ACC112 (cell line): Measurements from ENCODE around the gene MTMR12.
"Not testable (repeated sequence)": the region's sequence is repeated elsewhere in the genome, so short reads cannot be mapped to it uniquely, and the experiment has no call there.

Experiments
- H2AFZ ChIP-seq: fragments of 200-600 bp; sonication (generic); one replicate; pipeline ENCODE4 v1.6.0; 2017; ENCODE audit warnings: antibody characterized with exemption, low read length; ENCODE audit not compliant: unreplicated experiment
- H3K27ac ChIP-seq: fragments of 200-600 bp; sonication (generic); 2 replicates; pipeline ENCODE4 v1.5.1; 2014; ENCODE audit warnings: low read depth, mild to moderate bottlenecking, antibody characterized with exemption, low read length, moderate library complexity
- H3K27me3 ChIP-seq: fragments of 200-600 bp; sonication (generic); 2 replicates; pipeline ENCODE4 v1.6.1; 2014; ENCODE audit warnings: mild to moderate bottlenecking, antibody characterized with exemption, low read length, moderate library complexity, mixed read lengths; ENCODE audit not compliant: insufficient read depth
- H3K36me3 ChIP-seq: fragments of 200-600 bp; sonication (generic); 2 replicates; pipeline ENCODE4 v1.6.1; 2016; ENCODE audit warnings: mild to moderate bottlenecking, antibody characterized with exemption, low read length, moderate library complexity, mixed read lengths; ENCODE audit not compliant: insufficient read depth
- H3K4me1 ChIP-seq: fragments of 200-600 bp; sonication (generic); one replicate; pipeline ENCODE4 v1.6.1; 2016; ENCODE audit warnings: low read length, mixed read lengths; ENCODE audit not compliant: insufficient read depth, unreplicated experiment, control insufficient read depth
- H3K4me3 ChIP-seq: fragments of 200-600 bp; sonication (generic); 2 replicates; pipeline ENCODE4 v1.5.1; 2014; ENCODE audit warnings: mild to moderate bottlenecking, low read depth, low read length
- H3K79me2 ChIP-seq: fragments of 200-600 bp; sonication (generic); one replicate; pipeline ENCODE4 v1.6.0; 2016; ENCODE audit warnings: low read length; ENCODE audit not compliant: control insufficient read depth, unreplicated experiment, insufficient read depth

MTMR12 gene

DNA sequence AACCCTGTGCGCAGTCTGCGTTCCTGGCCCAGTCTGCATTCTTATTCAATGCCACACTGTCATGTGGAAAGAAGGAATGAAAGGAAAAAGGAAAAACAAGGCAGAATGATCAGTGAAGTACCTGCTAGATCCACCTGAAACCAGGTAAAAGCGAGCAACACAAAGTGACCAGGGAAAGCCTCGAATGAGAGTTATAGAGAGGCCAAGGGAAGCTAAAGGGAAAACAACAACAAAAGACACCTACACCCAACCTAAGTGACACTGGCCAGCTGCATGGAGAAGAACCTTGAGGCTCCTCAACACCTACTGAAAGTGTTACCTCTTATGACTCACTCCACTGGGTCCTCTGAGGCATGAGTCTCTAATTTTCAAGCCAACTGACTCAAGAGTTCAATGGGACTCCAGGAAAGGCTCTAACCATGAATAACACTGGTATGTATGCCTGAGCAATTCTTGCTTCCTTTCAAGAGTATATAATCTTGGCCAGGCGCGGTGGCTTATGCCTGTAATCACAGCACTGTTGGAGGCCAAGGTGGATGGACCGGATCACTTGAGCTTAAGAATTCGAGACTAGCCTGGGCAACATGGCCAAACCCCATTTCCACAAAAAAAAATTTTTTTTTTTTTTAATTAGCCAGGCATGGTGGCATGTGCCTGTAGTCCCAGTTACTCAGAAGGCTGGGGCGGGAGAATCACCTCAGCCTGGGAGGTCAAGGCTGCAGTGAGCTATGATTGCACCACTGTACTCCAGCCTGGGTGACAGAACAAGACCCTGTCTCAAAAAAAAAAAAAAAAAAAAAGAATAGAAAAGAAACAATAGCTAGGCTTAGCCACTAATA, 29.0 kb downstream of the MTMR12 start:
- H3K4me1 ChIP-seq, result peaks cover 13% of the 10 kb centered on the region
- no peak overlapping the region for H3K4me3 ChIP-seq
- H3K27me3 ChIP-seq, result no peaks in the 10 kb centered on the region
- H3K27ac ChIP-seq, result no peak overlapping the region
- H3K36me3 ChIP-seq, result no peaks in the 10 kb centered on the region
- no peak overlapping the region for H2AFZ ChIP-seq
- H3K79me2 ChIP-seq, result peaks cover 13% of the 10 kb centered on the region

DNA sequence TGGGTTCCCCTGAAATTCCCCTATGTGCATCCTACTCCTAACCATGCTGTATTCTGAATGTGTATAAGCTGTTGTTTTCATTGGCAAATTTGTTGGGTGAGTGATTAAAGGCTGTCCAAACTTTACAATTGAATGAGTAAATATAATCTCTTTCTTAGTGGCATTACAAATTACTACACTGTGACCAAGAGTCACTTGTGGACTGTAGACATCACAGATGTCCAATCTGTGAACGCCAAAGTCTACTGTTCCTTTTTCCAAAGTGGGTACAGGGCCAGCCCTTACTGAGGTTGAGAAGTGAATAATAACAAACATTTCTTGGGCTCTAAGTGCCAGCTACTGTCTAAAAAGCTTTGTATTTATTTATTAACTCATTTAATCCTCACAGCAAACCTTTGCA, 29.7 kb downstream of the MTMR12 start:
- peaks cover 16% of the 10 kb centered on the region for H3K79me2 ChIP-seq
- H3K27me3 ChIP-seq, result no peaks in the 10 kb centered on the region
- H3K27ac ChIP-seq, result no peak overlapping the region
- peaks cover 19% of the 10 kb centered on the region for H3K4me1 ChIP-seq
- no peak overlapping the region for H2AFZ ChIP-seq
- no peak overlapping the region for H3K4me3 ChIP-seq
- H3K36me3 ChIP-seq, result no peaks in the 10 kb centered on the region; the same call in 1 of the 2 replicates

DNA sequence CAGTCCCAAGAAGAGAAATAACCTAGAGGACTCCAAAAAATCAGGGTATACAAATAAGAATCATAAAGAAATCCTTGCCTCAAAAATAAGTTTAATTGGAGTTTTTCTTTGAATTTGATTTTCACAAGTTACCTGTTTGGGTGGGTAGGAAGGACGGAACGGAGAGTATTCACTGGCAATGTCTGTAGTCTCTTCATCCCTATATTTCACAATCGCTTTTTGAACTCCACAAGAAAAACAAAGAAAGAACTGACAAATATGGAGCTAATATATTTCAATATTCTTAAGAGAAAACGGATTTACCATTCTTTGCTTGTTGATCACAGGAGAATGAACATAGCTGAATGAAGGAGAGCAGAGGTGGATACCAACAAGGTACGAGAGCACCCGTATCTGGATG, 30.1 kb downstream of the MTMR12 start:
- Histone ChIP-seq H3K4me3 (no peak overlapping the region), H3K27me3 (no peaks in the 10 kb centered on the region), H2AFZ (no peak overlapping the region), H3K79me2 (peaks cover 20% of the 10 kb centered on the region), H3K4me1 (peaks cover 24% of the 10 kb centered on the region), H3K27ac (no peak overlapping the region), H3K36me3 (no peaks in the 10 kb centered on the region; the same call in 1 of the 2 replicates)

DNA sequence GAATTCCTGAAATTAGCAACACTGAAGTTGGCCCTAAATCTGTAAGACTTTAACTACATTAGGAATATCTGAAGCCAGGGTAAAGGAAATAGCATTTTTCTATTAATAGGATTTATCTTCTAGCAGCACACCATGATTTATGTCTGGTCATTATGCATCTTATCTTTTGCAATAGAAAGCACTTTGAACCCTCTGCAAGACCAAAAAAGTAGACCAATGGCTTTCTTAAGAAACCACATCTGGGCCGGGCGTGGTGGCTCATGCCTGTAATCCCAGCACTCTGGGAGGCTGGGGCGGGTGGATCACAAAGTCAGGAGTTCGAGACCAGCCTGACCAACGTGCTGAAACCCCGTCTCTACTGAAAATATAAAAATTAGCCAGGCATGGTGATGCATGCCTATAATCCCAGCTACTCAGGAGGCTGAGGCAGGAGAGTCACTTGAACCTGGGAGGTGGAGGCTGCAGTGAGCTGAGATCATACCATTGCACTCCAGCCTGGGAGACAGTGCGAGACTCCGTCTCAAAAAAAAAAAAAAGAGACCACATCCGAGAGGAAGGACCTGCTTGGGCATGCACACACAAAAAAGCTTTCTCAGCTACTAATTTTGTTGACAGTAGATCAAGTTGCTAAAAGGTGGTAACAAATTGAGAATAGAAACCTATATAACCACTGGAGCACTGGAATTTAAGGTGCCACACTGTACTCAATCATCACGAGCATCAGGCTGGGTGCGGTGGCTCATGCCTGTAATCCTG, 31.2 kb downstream of the MTMR12 start:
- H2AFZ ChIP-seq, H3K27me3 ChIP-seq, H3K36me3 ChIP-seq, H3K27ac ChIP-seq, H3K4me3 ChIP-seq: not testable (repeated sequence)
- H3K4me1 ChIP-seq, result peaks cover 26% of the 10 kb centered on the region
- H3K79me2 ChIP-seq, result peaks cover 16% of the 10 kb centered on the region

GRCh38 chr5:32280656-32281081, 32.1 kb downstream of the MTMR12 start:
- H3K4me1 ChIP-seq, result peaks cover 32% of the 10 kb centered on the region
- H3K27me3 ChIP-seq, result no peaks in the 10 kb centered on the region
- peaks cover 14% of the 10 kb centered on the region for H3K79me2 ChIP-seq
- no peak overlapping the region for H2AFZ ChIP-seq
- H3K4me3 ChIP-seq, result no peak overlapping the region
- H3K27ac ChIP-seq, result no peak overlapping the region
- no peaks in the 10 kb centered on the region; the same call in 1 of the 2 replicates for H3K36me3 ChIP-seq

GRCh38 chr5:32279786-32280185, 33.0 kb downstream of the MTMR12 start:
- Histone ChIP-seq H2AFZ (no peak overlapping the region), H3K4me3 (no peak overlapping the region), H3K4me1 (peaks cover 38% of the 10 kb centered on the region), H3K36me3 (no peaks in the 10 kb centered on the region; the same call in 1 of the 2 replicates), H3K27ac (no peak overlapping the region), H3K27me3 (no peaks in the 10 kb centered on the region), H3K79me2 (peaks cover 14% of the 10 kb centered on the region)

DNA sequence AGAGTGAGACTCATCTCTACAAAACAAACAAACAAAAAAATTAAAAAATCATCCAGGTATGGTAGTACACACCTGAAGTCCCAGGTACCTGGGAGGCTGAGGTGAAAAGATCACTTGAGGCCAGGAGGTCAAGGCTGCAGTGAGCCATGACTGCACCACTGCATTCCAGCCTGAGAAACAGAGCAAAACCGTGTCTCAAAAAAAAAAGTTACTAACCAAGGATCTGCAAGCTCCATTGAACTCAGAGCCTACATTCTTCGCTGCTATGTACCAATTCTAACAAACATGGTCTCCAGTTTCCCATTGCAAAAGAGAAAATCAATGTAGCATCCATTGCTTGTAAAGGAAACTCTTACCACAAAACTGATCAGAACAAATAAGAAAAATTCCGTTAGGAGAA, 33.5 kb downstream of the MTMR12 start:
- peaks cover 10% of the 10 kb centered on the region for H3K79me2 ChIP-seq
- no peak overlapping the region for H3K4me3 ChIP-seq
- H3K4me1 ChIP-seq, result peaks cover 33% of the 10 kb centered on the region
- H3K27ac ChIP-seq, result no peak overlapping the region
- H3K27me3 ChIP-seq, result no peaks in the 10 kb centered on the region
- no peak overlapping the region for H2AFZ ChIP-seq
- no peaks in the 10 kb centered on the region; the same call in 1 of the 2 replicates for H3K36me3 ChIP-seq

DNA sequence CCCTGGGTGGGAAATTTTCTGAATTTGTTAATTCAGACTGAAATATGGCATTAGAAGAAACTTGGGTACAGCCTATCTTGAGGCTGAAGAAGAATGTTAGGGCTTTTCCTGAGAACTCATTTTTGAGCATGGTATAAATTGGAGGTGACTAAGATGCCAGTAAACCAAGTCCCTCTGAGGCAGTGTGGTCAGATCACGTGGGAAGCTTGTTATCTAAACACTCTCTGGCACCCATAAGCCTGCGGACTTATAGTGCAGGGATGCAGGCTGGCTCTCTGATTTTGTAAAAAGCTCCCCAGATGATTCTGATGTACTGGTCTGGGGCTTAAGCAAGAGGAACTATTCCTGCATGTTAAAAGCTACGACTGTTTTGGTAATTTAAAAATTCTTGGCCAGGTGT, 34.3 kb downstream of the MTMR12 start:
- Histone ChIP-seq H3K79me2 (peaks cover 9% of the 10 kb centered on the region), H3K36me3 (no peaks in the 10 kb centered on the region; the same call in 1 of the 2 replicates), H3K4me1 (peaks cover 26% of the 10 kb centered on the region), H3K27ac (peak overlapping the region; percentile 77), H2AFZ (no peak overlapping the region), H3K27me3 (no peaks in the 10 kb centered on the region), H3K4me3 (0 out of 2 replicates have a peak overlapping the region, but pooled peaks have one; percentile 2)

DNA sequence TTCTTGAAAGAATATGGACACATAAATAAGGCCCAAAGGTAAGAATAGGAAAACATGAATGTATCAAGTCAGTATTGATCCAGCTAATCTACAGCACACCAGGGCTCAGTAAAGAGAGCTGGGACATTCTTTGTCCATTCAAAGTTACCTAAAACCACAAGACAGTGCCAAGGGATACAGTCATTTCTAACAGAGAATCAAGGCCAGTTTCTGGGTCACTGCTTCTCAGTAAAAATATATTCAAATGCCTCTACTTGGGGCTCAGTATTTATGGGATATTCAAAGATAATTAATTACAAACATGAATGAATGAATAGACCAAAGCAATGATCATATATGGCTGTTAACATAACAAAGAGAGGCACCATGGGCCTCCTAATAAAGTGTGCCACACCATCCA, 34.9 kb downstream of the MTMR12 start:
- peaks cover 7% of the 10 kb centered on the region for H3K79me2 ChIP-seq
- H2AFZ ChIP-seq, result no peak overlapping the region
- H3K4me1 ChIP-seq, result peaks cover 24% of the 10 kb centered on the region
- no peaks in the 10 kb centered on the region; the same call in 1 of the 2 replicates for H3K36me3 ChIP-seq
- H3K27me3 ChIP-seq, result no peaks in the 10 kb centered on the region
- H3K27ac ChIP-seq, result peak overlapping the region; percentile 77
- H3K4me3 ChIP-seq, result 0 out of 2 replicates have a peak overlapping the region, but pooled peaks have one; percentile 2

DNA sequence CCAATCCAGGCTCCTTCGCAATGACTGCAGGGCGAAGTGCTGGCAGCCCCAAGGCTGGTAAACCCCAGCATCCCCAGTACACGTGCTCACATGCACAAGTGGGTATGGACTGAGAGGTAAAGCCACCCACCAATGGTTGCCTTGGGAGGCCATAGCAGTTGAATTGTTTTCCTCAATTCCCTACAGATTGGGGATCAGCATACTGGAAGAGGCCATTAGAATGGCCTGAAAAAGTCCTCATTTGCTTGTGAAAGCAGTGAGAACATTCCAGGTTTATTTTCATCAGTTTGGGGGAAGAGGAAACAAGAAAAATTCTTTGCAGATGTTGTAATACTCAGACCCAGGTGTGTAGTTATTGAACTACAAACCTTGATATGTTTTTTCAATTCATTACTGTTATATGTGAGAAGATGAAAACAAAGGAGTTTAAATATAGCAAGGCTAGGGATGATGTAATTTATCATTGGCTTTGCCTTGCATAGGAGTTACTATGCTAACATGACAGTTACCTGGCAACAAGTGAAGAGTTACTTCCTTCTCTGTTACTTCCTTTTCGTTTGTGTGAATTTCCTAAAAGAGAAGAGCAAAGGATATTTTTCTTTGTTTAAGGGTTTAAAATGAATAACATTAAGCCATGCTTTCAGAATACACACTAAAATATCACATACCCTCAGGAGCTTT, 36.4 kb downstream of the MTMR12 start:
- no peak overlapping the region for H3K4me3 ChIP-seq
- no peak overlapping the region for H3K27ac ChIP-seq
- no peaks in the 10 kb centered on the region for H3K27me3 ChIP-seq
- H3K79me2 ChIP-seq, result peaks cover 7% of the 10 kb centered on the region
- H2AFZ ChIP-seq, result no peak overlapping the region
- H3K4me1 ChIP-seq, result peaks cover 24% of the 10 kb centered on the region
- no peaks in the 10 kb centered on the region; the same call in 1 of the 2 replicates for H3K36me3 ChIP-seq
